Stimulated activated CD8-positive, alpha-beta memory T cell treated with anti-CD3 and anti-CD28 coated beads, Interleukin-7, amount 100 ng/mL, for 4 hours (primary cell): ENCODE results near the gene CDK19.
"Not testable (repeated sequence)": the region's sequence is repeated elsewhere in the genome, so short reads cannot be mapped to it uniquely, and the experiment has no call there.

Source experiments
- DNase-seq, 2 donors: peaks; one replicate each; pipeline ENCODE4 v3.0.0-alpha.2; 2020; ENCODE audit warnings: low read depth in 2 of 2

CDK19 gene

DNA sequence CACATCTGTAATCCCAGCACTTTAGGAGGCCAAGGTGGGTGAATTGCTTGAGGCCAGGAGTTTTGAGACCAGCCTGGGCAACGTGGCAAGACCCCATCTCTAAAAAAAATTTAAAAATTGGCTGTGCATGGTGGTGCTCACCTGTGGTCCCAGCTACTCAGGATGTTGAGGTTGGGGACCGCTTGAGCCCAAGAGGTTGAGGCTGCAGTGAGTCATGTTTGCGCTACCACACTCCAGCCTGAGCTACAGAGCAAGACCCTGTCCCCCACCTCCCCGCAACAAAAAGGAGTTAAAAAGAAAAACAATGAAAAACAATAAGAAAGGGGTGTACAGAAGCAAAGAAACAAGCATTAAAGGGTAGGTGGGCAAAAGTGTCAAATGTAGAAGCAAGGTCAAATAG lies 57.3 kb downstream of the CDK19 start:
- no peak for DNase-seq

DNA sequence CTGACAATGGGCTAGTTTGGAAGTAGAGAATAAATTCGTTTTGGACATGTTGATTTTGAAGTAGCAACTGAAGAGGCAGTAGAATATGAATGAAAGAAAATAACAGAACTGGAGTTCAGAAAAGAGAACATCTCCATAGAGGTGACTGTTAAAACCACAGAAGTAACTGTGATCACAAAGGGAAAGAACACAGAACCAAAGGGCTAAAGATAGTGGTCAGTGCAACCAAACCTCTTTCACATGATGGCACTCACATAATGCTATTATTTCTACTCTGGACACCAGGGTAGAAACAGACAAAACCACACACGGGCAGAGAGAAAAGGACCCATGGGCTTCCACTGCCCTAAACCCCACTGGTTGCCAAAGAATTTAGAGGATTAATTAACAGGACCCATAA lies 58.5 kb downstream of the CDK19 start:
- no peak for DNase-seq

DNA sequence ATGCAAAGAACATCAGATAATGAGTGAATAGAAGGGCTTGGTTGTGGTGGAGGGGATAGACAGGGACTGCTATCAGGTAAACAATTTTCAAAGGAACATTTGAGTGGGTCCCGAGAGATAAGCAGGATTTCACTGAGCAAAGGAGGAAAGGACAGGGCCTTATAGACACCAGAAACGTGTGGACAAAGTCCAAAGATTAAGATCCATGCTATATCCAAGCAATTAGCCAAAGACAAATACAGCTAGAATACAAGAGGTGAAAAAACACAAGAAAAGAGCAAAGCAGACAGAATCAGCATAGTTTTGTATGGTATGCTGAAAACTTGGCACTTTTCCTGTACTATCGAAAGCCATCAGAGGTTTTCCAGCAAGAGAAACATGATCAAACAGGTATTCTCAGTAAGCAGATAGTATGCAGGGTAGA lies 59.8 kb downstream of the CDK19 start:
- no peak for DNase-seq

DNA sequence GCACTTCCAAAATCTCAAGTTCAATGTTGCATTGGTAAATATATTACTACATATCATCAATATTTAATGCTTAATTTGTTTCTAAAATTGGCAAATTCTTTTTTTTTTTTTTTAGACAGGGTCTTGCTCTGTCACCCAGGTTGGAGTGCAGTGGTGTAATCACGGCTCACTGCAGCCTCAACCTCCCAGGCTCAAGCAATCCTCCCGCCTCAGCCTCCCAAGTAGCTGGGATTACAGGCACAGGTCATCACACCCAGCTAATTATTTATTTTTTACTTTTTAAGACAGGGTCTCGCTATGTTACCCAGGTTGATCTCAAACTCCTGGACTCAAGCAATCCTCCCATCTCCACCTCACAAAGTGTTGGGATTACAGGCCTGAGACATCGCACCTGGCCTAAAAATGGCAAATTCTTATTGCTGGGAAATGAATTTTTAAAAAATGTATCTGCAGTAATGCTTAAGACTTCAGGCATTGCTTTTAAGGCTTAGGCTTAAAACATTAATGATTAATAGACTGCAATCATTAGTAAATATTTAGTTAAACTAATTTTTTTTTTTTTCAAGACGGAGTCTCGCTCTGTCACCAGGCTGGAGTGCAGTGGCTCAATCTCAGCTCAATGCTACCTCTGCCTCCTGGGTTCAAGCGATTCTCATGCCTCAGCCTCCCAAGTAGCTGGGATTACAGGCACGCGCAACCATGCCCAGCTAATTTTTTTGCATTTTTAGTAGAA lies 61.2 kb downstream of the CDK19 start:
- not testable (repeated sequence) for DNase-seq

DNA sequence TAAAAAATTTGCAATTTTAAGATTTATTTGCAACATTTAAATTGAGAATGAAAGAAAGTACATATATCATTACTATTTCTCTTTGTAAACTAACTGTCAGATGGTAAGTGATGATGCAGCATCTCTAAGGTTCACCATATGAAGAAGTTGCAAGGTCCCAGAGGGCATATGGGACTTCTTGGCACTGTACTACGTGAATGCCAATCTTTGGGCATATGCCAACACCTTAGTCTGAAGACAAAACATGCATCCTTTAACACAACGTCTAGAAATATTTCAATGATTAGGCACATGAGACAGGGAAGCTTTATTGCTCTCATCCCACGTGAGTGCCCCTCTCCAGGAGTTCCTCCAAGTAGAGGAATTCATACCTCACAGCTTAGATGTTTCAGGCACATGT lies 66.8 kb downstream of the CDK19 start:
- no peak for DNase-seq

DNA sequence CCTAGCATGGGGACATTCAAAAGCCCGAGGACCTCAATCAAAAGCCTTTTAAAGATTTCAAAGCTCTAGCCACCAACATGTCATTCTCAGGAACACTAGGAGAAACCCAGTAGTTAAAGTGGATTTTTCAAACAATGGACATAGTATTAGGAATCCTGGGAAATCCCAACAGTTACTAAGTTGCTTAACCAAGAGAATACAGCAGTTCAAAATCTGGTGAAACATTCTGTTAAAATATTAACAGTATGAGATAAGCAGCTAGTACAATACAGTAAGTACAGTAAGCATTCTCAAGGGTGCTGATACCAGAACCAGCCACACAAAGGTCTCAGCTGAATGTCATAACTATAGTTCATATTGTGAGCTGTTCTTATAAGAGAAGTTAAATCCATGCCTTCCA lies 68.6 kb downstream of the CDK19 start:
- no peak for DNase-seq

DNA sequence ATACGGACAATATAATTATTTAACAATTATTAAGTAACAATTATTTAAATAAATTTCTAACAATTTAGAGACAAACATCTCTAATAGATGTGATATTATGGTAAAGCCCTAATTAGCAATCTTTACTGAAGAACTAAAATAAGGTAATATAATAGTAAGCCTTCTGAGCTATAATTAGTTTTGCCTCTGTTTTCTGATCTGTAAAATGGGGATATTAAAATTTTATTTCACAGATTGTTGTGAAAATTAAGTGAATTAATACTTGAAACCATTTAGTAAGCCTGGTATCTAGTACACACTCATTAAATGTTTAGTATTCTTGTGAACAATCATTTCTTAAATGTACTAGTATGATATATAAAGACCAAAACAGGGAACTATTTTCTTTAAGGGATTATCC lies 70.3 kb downstream of the CDK19 start:
- no peak for DNase-seq

DNA sequence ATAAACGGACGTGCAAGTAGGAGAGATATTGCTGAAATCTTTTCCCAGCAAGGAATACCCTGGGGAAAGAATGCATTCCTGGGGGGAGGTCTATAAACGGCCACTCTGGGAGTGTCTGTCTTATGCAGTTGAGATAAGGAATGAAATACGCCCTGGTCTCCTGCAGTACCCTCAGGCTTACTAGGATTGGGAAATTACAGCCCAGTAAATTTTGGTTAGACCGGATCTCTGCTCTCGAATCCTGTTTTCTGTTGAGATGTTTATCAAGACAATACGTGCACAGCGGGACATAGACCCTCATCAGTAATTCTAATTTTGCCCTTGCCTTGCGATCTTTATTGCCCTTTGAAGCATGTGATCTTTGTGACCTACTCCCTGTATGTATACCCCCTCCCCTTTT lies 72.7 kb downstream of the CDK19 start:
- DNase-seq: not testable (repeated sequence)

DNA sequence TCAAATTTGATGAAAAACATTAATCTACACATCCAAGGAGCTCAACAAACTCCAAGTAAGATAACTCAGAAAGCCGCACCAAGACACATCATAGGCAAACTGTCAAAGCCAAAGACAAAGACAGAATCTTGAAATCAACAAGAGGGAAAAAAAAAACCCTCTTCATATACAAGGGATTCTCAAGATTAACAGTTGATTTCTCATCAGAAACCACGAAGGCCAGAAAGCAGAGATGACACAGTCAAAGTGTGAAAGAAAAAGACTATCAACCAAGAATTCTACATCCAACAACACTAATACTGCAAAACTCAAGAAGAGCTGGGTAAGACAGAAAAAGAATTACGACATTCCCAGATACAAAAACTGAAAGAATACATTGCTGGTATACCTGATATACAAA lies 73.8 kb downstream of the CDK19 start:
- no peak for DNase-seq

DNA sequence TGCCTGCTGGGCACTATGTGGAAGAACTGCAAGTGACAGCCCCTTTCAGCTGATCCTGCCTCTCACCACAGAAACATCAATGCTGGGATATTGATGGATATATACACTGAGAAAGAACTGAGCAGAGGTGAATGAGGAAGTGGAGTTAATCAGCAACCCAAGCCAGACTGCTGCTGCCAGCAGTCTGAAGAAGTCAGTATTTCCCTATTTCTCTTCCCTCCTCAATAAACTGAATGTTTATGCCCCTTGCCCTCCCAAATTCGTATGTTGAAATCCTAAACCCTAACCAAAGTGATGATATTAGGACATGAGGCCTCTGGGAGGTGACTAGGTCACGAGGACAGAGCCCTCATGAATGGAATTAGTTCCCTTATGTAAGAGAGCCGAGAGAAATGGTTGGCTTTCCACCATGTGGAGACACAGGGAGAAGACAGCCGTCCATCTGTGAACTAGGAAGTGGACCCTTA lies 76.3 kb downstream of the CDK19 start:
- no peak for DNase-seq

DNA sequence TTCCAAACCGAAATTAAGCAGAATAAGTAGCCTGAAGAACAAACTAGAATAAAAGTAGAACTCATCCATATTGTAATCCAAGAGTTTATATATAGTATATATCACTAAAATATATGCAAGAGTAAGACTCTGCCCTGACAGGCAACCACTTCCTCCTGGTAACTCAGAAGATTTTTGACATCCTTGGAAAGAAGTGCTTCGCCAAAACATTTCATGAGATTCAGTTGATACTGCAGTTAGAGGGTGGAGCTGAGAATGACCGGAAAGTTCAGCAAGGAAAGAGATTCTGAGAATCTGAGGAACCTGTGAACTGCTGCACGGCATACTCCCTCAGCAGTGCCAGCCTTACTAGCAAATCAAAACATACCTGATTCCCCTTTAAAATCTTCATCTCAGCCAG lies 79.6 kb downstream of the CDK19 start:
- no peak for DNase-seq

DNA sequence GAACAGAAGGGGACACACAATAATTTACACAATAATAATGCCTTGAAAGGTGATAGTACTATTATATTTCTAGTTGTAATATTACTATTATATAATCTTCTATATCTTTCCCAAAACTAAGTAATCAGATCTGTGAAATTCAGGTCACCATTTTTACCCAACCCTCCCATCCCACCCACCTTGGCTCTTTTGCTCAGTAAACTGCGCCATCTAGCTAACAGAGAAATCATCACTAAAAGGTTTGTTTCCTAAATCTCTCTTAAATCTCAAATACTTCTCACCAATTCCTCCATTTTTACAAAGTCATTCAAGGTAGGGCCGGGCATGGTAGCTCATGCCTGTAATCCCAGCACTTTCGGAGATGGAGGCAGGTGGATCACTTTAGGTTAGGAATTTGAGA lies 83.4 kb downstream of the CDK19 start:
- DNase-seq: no peak

DNA sequence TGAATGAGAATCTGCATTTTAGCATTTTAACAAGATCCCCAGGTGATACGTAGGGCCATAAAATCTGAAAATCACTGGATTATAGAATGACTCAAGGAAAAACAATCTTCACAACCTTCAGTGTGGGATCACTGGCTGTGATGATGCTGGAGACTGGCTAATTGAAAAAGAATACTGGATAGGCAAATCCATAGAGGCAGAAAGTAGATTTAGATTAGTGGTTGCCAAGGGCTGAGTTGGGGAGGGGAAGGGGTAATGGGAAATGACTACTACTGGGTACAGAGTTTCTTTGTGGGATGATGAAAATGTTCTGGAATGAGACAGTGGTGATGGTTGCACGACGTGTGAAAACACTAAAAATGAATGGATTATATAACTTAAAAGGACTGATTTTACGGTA lies 84.1 kb downstream of the CDK19 start:
- no peak for DNase-seq

DNA sequence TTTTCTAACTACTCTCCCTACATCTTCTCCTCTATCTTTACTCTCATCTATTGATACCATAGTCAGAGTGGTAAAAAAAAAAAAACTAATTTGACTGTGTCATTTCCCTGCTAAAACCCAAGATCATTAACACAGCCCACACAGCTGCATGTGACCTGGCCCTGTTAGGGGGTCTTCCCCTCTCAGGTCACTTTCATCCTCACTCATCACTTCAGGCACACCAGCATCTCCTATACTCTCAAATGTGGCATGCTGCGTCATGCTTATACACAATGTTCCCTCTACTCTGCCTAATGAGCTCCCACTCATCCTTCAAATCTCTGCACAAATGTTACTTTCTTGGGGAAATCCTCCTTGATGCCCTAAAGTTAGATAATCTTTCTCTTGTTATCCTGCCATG lies 86.8 kb downstream of the CDK19 start:
- no peak for DNase-seq

DNA sequence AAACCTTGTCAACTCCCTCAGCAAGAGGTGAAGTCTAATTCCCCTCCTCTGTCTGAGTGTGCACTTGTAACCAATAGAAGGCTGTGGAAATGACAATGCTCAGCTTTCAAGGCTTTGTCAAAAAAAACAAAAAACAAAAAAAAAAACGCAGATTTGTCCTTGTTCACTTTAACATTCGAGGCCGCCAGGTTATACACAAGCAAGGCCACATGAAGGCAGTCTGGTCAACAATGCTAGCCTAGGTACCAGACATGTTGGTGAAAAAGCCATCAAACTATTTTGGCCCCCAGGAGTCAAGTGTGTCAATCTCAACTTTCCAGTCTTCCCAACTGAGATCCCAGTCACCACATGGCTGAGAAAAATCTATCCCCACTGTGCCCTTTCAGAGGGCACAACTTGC lies 92.3 kb downstream of the CDK19 start:
- DNase-seq: no peak

DNA sequence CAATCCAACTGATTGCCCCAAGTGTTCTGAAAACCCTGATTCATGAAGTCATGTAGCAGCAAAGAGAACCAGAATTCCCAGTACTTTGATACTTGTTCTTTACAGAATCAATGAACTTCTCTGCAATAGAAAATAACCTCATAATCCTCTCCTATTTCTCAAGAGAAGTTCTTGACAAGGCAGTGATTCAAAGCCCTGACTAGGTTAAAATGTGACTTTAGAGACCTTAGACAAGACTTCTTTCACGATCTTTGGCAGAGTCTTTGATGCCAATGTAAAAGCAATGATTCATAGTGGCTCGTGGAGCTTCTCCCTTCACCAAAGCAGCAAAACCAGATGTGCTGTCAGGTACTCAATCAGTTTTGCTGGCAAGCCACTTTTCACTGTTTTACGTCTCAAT lies 95.2 kb downstream of the CDK19 start:
- no peak for DNase-seq

DNA sequence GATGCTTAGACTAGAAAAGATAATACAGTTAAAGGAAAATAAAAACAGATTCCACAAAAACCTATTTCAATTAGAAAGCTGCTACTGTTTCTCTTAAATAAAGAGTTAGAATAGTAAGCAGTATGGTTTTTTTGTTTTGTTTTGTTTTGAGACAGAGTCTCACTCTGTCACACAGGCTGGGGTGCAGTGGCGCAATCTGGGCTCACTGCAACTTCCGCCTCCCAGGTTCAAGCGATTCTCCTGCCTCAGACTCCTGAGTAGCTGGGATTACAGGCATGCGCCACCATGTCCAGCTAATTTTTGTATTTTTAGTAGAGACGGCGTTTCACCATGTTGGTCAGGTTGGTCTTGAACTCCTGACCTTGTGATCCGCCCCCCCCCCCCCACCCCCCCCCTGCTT lies 95.7 kb downstream of the CDK19 start:
- not testable (repeated sequence) for DNase-seq

DNA sequence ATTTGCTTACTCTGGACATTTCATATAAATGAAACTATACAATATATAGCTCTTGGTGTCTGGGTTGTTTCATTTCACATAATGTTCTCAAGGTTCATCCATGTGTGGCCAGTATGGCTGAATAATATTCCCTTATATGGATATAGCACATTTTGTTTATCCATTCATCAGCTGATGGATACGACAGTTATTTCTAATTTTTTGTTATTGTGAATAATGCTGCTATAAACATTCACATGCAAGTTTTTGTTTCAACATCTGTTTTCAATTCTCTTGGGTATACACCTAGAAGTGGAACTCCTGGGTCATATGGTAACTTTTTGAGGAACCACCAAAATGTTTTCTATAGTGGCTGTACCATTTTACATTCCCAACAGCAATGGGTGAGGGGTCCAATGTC lies 101.1 kb downstream of the CDK19 start:
- no peak for DNase-seq

DNA sequence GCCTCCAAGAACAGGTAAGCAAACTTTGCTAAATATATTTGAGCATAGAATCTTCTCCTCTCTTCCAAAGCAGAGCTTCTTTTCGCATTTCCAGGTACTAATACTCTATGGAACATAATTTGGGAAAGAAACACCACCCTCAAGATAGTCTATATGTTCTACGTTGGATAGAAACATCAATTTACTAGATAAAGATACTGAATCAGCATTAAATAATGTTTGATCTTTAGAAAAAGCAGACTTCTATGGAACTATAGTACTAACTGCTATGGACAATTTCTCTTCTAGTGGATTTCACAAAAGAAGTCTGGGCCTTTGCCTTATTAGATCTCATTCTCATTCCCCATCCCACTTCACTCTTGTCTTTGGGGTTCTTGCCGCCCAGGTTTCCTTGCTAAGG lies 103.0 kb downstream of the CDK19 start:
- no peak for DNase-seq

DNA sequence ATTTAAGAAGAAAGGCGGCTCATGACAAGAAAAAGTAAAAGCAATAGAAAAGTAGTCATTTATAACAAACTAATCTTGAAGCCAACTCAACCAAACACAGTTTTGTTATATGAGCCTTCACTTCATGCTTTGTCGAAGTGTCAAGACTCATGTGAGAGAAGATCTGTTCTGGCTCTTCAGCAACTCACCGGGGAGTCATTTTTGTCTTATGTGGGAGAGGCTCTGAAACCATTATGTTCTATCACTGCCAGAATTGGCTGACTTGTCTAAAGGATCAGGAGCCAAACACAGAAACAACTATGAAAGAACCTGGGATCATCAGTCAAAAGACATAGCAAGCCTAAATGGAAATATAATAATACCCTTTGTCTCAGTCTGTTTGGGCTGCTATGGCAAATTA lies 105.2 kb downstream of the CDK19 start:
- no peak for DNase-seq

DNA sequence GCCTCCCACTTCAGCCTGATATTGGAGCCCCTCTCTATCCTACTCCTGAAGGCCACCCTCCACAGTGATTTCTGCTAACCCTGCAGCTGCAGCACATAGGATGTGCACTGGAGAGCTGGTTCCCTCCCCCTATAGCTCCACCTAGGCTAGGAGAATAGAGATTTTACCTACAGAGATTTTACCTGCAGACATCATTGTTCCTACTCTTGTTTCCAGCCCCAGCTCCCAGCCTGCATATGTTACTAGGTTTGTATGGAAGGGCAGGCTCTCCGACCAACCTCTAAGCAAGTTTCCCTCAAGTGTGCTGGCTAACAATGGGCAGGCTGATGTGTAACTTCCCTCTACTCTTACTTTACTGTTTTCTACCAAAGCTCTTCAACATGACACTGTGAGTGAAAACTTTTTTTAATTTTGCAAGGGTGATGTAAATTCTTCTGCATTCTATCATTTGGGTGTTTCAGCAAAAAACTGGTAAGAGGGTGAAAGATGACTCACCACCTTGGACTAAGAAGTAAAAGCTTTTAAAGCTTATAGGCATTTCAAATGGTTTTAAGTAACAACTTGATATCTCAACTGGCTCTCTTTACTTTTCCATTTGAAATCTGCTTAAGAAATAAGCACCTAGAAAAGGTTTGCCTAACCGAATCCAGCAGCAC lies 106.8 kb downstream of the CDK19 start:
- no peak for DNase-seq

DNA sequence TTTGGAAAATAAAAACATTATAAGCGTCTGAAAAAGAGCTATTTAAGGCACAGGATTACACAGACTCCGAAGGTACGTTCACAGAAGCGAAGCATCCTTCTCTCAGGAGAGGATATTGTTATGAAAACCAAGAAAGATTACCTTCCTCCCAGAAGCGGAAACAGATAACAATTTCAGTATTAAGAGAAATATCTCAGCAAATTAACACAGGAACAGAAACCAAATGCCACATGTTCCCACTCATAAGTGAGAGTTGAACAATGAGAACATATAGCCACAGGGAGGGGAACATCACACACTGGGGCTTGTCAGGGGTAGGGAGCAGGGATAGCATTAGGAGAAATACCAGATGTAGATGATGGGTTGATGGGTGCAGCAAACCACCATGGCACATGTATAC lies 109.7 kb downstream of the CDK19 start:
- DNase-seq: no peak

DNA sequence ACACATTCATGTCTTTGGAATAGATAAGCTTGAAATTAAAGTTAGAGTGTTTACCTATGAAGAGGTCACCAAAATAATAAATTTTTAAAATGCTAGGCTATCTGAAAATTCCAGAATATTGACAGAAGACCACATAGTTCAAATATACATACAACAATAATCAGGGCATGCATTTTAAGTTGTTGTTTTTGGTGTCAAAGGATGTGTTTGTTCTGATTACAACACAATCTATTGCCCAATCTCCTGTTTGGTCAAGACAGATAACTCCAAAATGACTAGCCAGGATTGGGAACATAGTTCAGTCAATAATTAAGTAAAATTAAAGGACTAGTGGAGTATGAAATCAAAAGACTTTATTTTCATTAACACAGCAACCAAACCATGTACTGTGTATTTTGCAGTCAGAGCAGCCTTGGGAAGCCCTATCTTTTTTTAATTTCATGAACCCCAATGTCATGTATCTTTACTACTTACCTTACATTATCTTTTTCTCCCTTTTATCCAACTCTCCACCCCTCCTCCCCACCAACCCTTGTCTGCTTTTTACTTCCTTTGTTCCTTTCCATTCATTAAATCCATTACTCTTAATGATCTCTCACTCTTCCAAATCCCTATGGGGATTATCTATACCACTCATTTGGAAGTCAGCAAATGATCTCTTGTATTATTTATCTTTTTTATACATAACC lies 111.2 kb downstream of the CDK19 start:
- no peak for DNase-seq
